Measurements from ENCODE around the gene PHLPP1.

Gene PHLPP1

GRCh38 chr18:62953663-62954062 is 238.3 kb downstream of the PHLPP1 start:
- TF ChIP-seq POLR2A (IDR thresholded peaks at IDR 0.05; ENCODE audit: low read length) (no peak), GATA1 (IDR thresholded peaks at IDR 0.05; ENCODE audit: low read depth, low read length) (no peak)
- no peak for DNase-seq

- TF ChIP-seq POLR2A (IDR thresholded peaks at IDR 0.05; ENCODE audit: low read length) (no peak), GATA1 (IDR thresholded peaks at IDR 0.05; ENCODE audit: low read depth, low read length) (no peak)
- no peak for DNase-seq
Observed at GRCh38 chr18:62954366-62954765, 239.0 kb downstream of the PHLPP1 start.

- TF ChIP-seq POLR2A (IDR thresholded peaks at IDR 0.05; ENCODE audit: low read length) (no peak), GATA1 (IDR thresholded peaks at IDR 0.05; ENCODE audit: low read depth, low read length) (no peak)
- DNase-seq: peak; percentile 68 to 76
Observed at GRCh38 chr18:62957885-62958472, 242.6 kb downstream of the PHLPP1 start.

- no peak for DNase-seq
- TF ChIP-seq POLR2A (IDR thresholded peaks at IDR 0.05; ENCODE audit: low read length) (no peak), GATA1 (IDR thresholded peaks at IDR 0.05; ENCODE audit: low read depth, low read length) (no peak)
Observed at GRCh38 chr18:62959481-62959880, 244.1 kb downstream of the PHLPP1 start.

- TF ChIP-seq GATA1 (IDR thresholded peaks at IDR 0.05; ENCODE audit: low read depth, low read length) (no peak), POLR2A (IDR thresholded peaks at IDR 0.05; ENCODE audit: low read length) (no peak)
- no peak for DNase-seq
Observed at GRCh38 chr18:62963507-62963906, 248.2 kb downstream of the PHLPP1 start.

GRCh38 chr18:62964432-62964831 is 249.1 kb downstream of the PHLPP1 start:
- TF ChIP-seq POLR2A (IDR thresholded peaks at IDR 0.05; ENCODE audit: low read length) (no peak), GATA1 (IDR thresholded peaks at IDR 0.05; ENCODE audit: low read depth, low read length) (no peak)
- no peak for DNase-seq

GRCh38 chr18:62967089-62967488 is 251.7 kb downstream of the PHLPP1 start:
- TF ChIP-seq POLR2A (IDR thresholded peaks at IDR 0.05; ENCODE audit: low read length): no peak
- TF ChIP-seq GATA1 (IDR thresholded peaks at IDR 0.05; ENCODE audit: low read depth, low read length): no peak
- no peak for DNase-seq

- no peak for DNase-seq
- no peak for TF ChIP-seq GATA1 (IDR thresholded peaks at IDR 0.05; ENCODE audit: low read depth, low read length)
- no peak for TF ChIP-seq POLR2A (IDR thresholded peaks at IDR 0.05; ENCODE audit: low read length)
Observed at GRCh38 chr18:62973689-62974088, 258.3 kb downstream of the PHLPP1 start.

GRCh38 chr18:62974388-62974787 is 259.0 kb downstream of the PHLPP1 start:
- no peak for DNase-seq
- TF ChIP-seq POLR2A (IDR thresholded peaks at IDR 0.05; ENCODE audit: low read length): no peak
- TF ChIP-seq GATA1 (IDR thresholded peaks at IDR 0.05; ENCODE audit: low read depth, low read length): no peak

- DNase-seq: no peak
- TF ChIP-seq GATA1 (IDR thresholded peaks at IDR 0.05; ENCODE audit: low read depth, low read length) (no peak), POLR2A (IDR thresholded peaks at IDR 0.05; ENCODE audit: low read length) (no peak)
Observed at GRCh38 chr18:62974928-62975675, 259.8 kb downstream of the PHLPP1 start.

GRCh38 chr18:62975785-62976184 is 260.4 kb downstream of the PHLPP1 start:
- no peak for TF ChIP-seq POLR2A (IDR thresholded peaks at IDR 0.05; ENCODE audit: low read length)
- TF ChIP-seq GATA1 (IDR thresholded peaks at IDR 0.05; ENCODE audit: low read depth, low read length): no peak
- DNase-seq: no peak

GRCh38 chr18:62976227-62976626 is 260.9 kb downstream of the PHLPP1 start:
- DNase-seq: no peak
- TF ChIP-seq POLR2A (IDR thresholded peaks at IDR 0.05; ENCODE audit: low read length): no peak
- TF ChIP-seq GATA1 (IDR thresholded peaks at IDR 0.05; ENCODE audit: low read depth, low read length): no peak

- TF ChIP-seq GATA1 (IDR thresholded peaks at IDR 0.05; ENCODE audit: low read depth, low read length) (no peak), POLR2A (IDR thresholded peaks at IDR 0.05; ENCODE audit: low read length) (no peak)
- no peak for DNase-seq
Observed at GRCh38 chr18:62977512-62977911, 262.2 kb downstream of the PHLPP1 start.

- no peak for DNase-seq
- TF ChIP-seq POLR2A (IDR thresholded peaks at IDR 0.05; ENCODE audit: low read length): no peak
- TF ChIP-seq GATA1 (IDR thresholded peaks at IDR 0.05; ENCODE audit: low read depth, low read length): no peak
Observed at GRCh38 chr18:62978251-62979049, 263.1 kb downstream of the PHLPP1 start.
